Measurements from ENCODE around the gene EFCAB11.

GRCh38 chr14:89936654-89937185 lies 17.8 kb downstream of the EFCAB11 start:
- TF ChIP-seq EZH2 (IDR thresholded peaks at IDR 0.05; ENCODE audit: low read depth, unreplicated experiment) (no peak), CTCF (conservative IDR thresholded peaks at IDR 0.05; ENCODE audit: low read depth in 2 of 2) (no peak; a peak in 1 of 4 replicates), REST (IDR thresholded peaks at IDR 0.05; ENCODE audit: unreplicated experiment) (no peak), POLR2AphosphoS5 (IDR thresholded peaks at IDR 0.05; ENCODE audit: low read depth) (no peak), EZH2phosphoT487 (IDR thresholded peaks at IDR 0.05; ENCODE audit: unreplicated experiment) (no peak)

Measured in GM23338 (cell line).